Adrenal gland (tissue), 12 donors: ENCODE data around the gene TTLL5. TPM values are rescaled to one million over a fixed set of nuclear protein-coding genes. Genes with fewer than 3 reads are reported as not detected.

Experiments used
- DNase-seq, 7 donors: peaks; one replicate each; pipeline ENCODE4 v3.0.0-alpha.2; 2019 to 2020
- H3K27ac ChIP-seq, 5 donors: fragments of 200-600 bp; sonication (generic) in 4 of 5; 1 replicate in 3 of 5; 2 replicates in 2 of 5; pipeline versions ENCODE4 v1.5.1 to v1.8.0; 2016 to 2020; ENCODE audit warnings: mild to moderate bottlenecking in 1 of 5
- H3K27me3 ChIP-seq: fragments of 200-600 bp; 2 replicates; pipeline ENCODE4 v1.8.0; 2021
- H3K36me3 ChIP-seq, 2 donors: fragments of 200-600 bp; replicated peaks in 1 of 2; 1 replicate in 1 of 2; 2 replicates in 1 of 2; pipeline versions ENCODE4 v1.5.1 to v1.8.0; 2018 to 2022
- H3K4me1 ChIP-seq, 2 donors: fragments of 200-600 bp; replicated peaks in 1 of 2; 1 replicate in 1 of 2; 2 replicates in 1 of 2; pipeline versions ENCODE4 v1.5.1 to v1.8.0; 2018 to 2021
- H3K4me3 ChIP-seq, 4 donors: fragments of 200-600 bp; sonication (generic) in 3 of 4; one replicate each; pipeline ENCODE4 v1.5.1; 2016 to 2018
- H3K9me3 ChIP-seq, 3 donors: fragments of 200-600 bp; sonication (generic) in 1 of 3; replicated peaks in 1 of 3; 1 replicate in 2 of 3; 2 replicates in 1 of 3; pipeline versions ENCODE4 v1.5.1 to v1.8.0; 2016 to 2021
- POLR2A ChIP-seq, 2 donors: fragments of 450-650 bp; IDR thresholded peaks; one replicate each; pipeline ENCODE4 v1.6.1; 2017; ENCODE audit warnings: antibody characterized with exemption in 2 of 2, mild to moderate bottlenecking in 2 of 2, moderate library complexity in 1 of 2
- WGBS, 4 donors: extraction: QIAGEN DNeasy Blood & Tissue Kit in 2 of 4; methylation state at CpG; one replicate each; pipeline versions ENCODE4 v1.1.5 to v1.1.7; 2013 to 2017; 5-methylcytosine and 5-hydroxymethylcytosine counted together
- intact Hi-C, 2 donors: fragments of 100-400 bp; cut with DNase I; formaldehyde crosslinking; loops; one replicate each; pipeline versions ENCODE4 v1.14.1 to v1.15.0; 2022 to 2023
- polyA plus RNA-seq, 3 donors: library from polyadenylated mRNA; stranded (reverse); fragments of 200-250 nt in 2 of 3; fragments of 350-450 nt in 1 of 3; fragmentation: Illumina TruSeq in 1 of 3; extraction: RNeasy Lipid Tissue Mini Kit (QIAGEN cat#74804) in 1 of 3; gene quantifications; one replicate each; pipeline ENCODE4 v1.2.3, GENCODE V29; 2013 to 2014
- total RNA-seq, 9 donors: library from RNA; depleted of rRNA in 4 of 9; stranded (reverse); fragments of >200 nt in 4 of 9; fragments of 120-200 nt in 1 of 9; fragmentation: NEBNext Ultra II Directional in 1 of 9; extraction: Animal tissue kit (Norgen Biotek cat#: 25700) in 1 of 9; gene quantifications; one replicate each; pipeline versions ENCODE4 v1.1.0 to v1.2.4, GENCODE V29; 2013 to 2023
- TF ChIP-seq, protein P1 (sequence below), 6 experiments: fragments of 450-650 bp in 4 of 6; fragments of 200-600 bp in 2 of 6; sonication (generic) in 1 of 6; IDR thresholded peaks; 1 replicate in 5 of 6; 2 replicates in 1 of 6; pipeline versions ENCODE4 v1.5.1 to v1.8.0; 2016 to 2021; ENCODE audit warnings: antibody characterized with exemption in 6 of 6, mild to moderate bottlenecking in 2 of 6, moderate library complexity in 1 of 6
- donor health status: healthy with polysubstance abuse.
- donor health status: Bipolar disorder and iron deficiency.
- donor health status: DM: yes; HTN: yes; CAD: no.
- donor health status: DM: no; HTN: no; CAD: no.
- donor health status: DM: no; HTN: no; CAD: no.
- donor health status: DM: yes; HTN: yes; CAD: no.

The TTLL5 gene
- total and polyA plus RNA-seq, 12 donors, result 12.7 to 34.0 (median 24.1) TPM

DNA sequence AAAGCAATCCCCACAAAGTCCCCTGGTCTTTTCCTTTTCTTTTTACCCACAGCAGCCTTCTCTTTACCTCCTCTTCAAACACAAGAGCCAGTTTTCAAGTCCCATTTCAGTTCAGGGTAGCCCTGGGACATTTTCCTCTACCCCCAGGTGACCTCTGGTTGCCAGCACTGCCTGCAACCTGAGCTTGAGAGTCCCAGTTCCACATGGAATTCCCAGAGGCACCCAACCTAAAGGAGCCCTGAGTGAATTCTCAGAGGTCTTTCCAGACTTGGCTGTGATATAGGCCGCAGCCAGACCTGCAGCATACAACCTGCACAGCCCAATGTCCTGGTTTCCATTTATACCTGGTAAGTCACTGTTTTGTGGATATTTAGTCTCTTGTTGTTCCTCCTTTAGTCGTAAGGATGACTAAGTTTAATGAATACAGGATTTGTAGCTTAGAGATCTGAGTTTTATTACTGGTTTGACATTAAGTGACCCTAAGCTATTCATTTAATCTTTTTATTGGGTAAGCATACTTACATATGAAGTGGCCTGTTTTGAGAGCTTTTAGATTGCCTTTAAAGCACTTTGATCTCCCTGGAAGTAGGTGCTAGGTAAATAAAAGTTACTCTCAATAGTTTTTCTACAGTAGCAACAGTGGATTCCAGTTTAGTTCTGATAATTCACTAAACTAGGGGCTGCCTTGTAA, 160.9 kb downstream of the TTLL5 start:
- TF ChIP-seq, protein P1, sequence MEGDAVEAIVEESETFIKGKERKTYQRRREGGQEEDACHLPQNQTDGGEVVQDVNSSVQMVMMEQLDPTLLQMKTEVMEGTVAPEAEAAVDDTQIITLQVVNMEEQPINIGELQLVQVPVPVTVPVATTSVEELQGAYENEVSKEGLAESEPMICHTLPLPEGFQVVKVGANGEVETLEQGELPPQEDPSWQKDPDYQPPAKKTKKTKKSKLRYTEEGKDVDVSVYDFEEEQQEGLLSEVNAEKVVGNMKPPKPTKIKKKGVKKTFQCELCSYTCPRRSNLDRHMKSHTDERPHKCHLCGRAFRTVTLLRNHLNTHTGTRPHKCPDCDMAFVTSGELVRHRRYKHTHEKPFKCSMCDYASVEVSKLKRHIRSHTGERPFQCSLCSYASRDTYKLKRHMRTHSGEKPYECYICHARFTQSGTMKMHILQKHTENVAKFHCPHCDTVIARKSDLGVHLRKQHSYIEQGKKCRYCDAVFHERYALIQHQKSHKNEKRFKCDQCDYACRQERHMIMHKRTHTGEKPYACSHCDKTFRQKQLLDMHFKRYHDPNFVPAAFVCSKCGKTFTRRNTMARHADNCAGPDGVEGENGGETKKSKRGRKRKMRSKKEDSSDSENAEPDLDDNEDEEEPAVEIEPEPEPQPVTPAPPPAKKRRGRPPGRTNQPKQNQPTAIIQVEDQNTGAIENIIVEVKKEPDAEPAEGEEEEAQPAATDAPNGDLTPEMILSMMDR (IDR thresholded peaks at IDR 0.05), result no peak
- no peak for TF ChIP-seq POLR2A (IDR thresholded peaks at IDR 0.05)
- Histone ChIP-seq H3K27ac (no peak overlapping the region), H3K4me3 (no peak overlapping the region), H3K36me3 (no peaks in the 10 kb centered on the region), H3K27me3 (no peaks in the 10 kb centered on the region), H3K9me3 (no peaks in the 10 kb centered on the region), H3K4me1 (peaks cover 0 to 16% of the 10 kb centered on the region in 2 donors)
- DNase-seq, result no peak
- intact Hi-C loops, result no loop called here
- WGBS, 4 donors, result 91 to 100% (median 96%) methylated on average over 2 of the region's 2 CpGs

DNA sequence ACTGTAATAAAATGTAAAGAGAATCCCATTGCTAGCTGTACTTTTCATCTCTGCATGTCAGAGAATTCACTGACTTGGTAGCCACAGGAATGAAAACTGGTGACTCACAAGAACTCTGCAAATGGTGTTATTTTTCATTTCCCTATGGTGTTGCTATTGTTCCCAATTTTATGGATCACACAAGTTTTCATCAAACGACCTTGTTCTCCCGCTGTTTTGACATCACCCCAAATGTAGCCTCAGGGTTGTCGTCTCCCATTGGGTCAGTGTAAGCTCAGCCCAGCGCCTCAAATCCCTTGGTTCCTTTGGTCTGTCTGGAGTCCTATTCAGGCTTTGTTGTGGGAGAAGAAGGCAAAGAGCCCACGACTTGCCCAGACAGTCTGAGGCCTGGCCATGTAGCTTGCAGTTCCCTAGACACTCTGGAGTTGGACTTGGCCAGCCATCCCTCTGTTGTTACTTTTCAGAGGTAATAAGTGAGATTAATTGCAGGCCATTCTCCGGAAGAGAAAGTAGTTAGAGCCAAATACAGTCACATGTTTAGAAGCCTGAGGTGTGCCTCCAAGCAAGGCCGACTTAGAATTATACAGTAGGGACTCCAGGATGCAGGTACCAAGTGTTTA, 161.6 kb downstream of the TTLL5 start:
- H3K4me1 ChIP-seq, result peaks cover 0 to 16% of the 10 kb centered on the region in 2 donors
- H3K9me3 ChIP-seq, result no peaks in the 10 kb centered on the region
- TF ChIP-seq, protein P1 (IDR thresholded peaks at IDR 0.05), result no peak
- TF ChIP-seq POLR2A (IDR thresholded peaks at IDR 0.05), result no peak
- intact Hi-C loops, result no loop called here
- H3K27ac ChIP-seq, result peak overlapping the region in 1 of 5 donors; percentile 52
- H3K4me3 ChIP-seq, result no peak overlapping the region
- no peaks in the 10 kb centered on the region for H3K27me3 ChIP-seq
- no peak for DNase-seq
- no peaks in the 10 kb centered on the region for H3K36me3 ChIP-seq
- WGBS, 4 donors, result 75 to 86% (median 85%) methylated on average over 7 of the region's 7 CpGs

DNA sequence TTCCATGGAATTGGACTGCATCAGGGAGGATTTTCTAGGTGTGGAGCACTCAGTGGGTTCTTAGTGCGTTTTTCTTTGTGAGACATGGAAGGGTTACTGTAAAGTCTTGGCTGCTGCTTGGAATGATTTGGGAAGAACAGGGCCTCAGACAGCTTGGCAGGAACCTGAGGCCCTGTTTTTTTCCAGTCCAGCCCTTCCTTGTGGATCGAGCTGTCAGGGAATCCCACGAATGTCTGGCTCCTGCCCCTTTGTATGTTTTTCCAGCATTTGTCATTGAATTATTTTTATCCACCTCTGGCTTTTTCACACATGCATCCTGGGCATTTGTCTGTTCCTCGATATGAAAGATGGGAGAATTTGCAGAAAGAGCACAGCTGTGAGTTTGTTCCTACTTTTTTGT, 162.3 kb downstream of the TTLL5 start:
- intact Hi-C loops, result no loop called here
- no peaks in the 10 kb centered on the region for H3K9me3 ChIP-seq
- 68 to 73% (median 71%) methylated on average over 4 of the region's 4 CpGs for WGBS, 4 donors
- H3K4me3 ChIP-seq, result no peak overlapping the region
- no peaks in the 10 kb centered on the region for H3K27me3 ChIP-seq
- TF ChIP-seq POLR2A (IDR thresholded peaks at IDR 0.05), result no peak
- TF ChIP-seq, protein P1 (IDR thresholded peaks at IDR 0.05), result no peak
- peak overlapping the region in 1 of 5 donors; percentile 52 for H3K27ac ChIP-seq
- no peaks in the 10 kb centered on the region for H3K36me3 ChIP-seq
- DNase-seq, result no peak
- peaks cover 0 to 16% of the 10 kb centered on the region in 2 donors for H3K4me1 ChIP-seq

- DNase-seq, result no peak
- Histone ChIP-seq H3K9me3 (no peaks in the 10 kb centered on the region), H3K4me1 (peaks cover 0 to 16% of the 10 kb centered on the region in 2 donors), H3K4me3 (no peak overlapping the region), H3K36me3 (no peaks in the 10 kb centered on the region), H3K27ac (no peak overlapping the region), H3K27me3 (no peaks in the 10 kb centered on the region)
- intact Hi-C loops, result no loop called here
- TF ChIP-seq POLR2A (IDR thresholded peaks at IDR 0.05), result no peak
- TF ChIP-seq, protein P1 (IDR thresholded peaks at IDR 0.05), result no peak
- 78 to 83% (median 79%) methylated on average over 3 of the region's 3 CpGs for WGBS, 4 donors
Observed at GRCh38 chr14:75824318-75824717, 163.3 kb downstream of the TTLL5 start.
